Common myeloid progenitor, CD34-positive (primary cell): ENCODE results near the gene SLC6A5.

Source experiments
- CTCF ChIA-PET: fragments of 350-600 bp; sonication (Branson Sonifier 250); formaldehyde crosslinking; loops from one replicate; lab custom pipeline; 2021; ENCODE audit warnings: antibody characterized with exemption; lab: Charles Lee
- POLR2A ChIA-PET: fragments of 350-600 bp; sonication (Branson Sonifier 250); formaldehyde crosslinking; loops from one replicate; lab custom pipeline; 2021; ENCODE audit warnings: antibody characterized with exemption; lab: Charles Lee
- DNase-seq, 3 donors: peaks; one replicate each; pipeline versions ENCODE4 v3.0.0 to v3.0.0-alpha.2; 2013
- H3K27ac ChIP-seq, 2 experiments: 1 replicate in 1 of 2; 2 replicates in 1 of 2; pipeline ENCODE4 v1.7.0; 2013; ENCODE audit warnings: inconsistent platforms in 2 of 2, low read length in 2 of 2, mild to moderate bottlenecking in 2 of 2, low read depth in 1 of 2, moderate library complexity in 1 of 2; ENCODE audit not compliant: severe bottlenecking in 2 of 2, insufficient read depth in 1 of 2, poor library complexity in 1 of 2
- H3K27me3 ChIP-seq, 5 experiments: replicated peaks in 2 of 5; 1 replicate in 3 of 5; 2 replicates in 2 of 5; pipeline versions ENCODE4 v1.6.1 to v1.7.0; 2013; ENCODE audit warnings: low read length in 4 of 5, mild to moderate bottlenecking in 2 of 5, moderate library complexity in 2 of 5, inconsistent platforms in 1 of 5; ENCODE audit not compliant: insufficient read depth in 5 of 5, control insufficient read depth in 4 of 5
- H3K36me3 ChIP-seq, 4 experiments: 1 replicate in 2 of 4; 2 replicates in 2 of 4; pipeline versions ENCODE4 v1.6.1 to v1.7.0; 2013; ENCODE audit warnings: low read length in 3 of 4, control low read depth in 1 of 4, mild to moderate bottlenecking in 1 of 4; ENCODE audit not compliant: control insufficient read depth in 4 of 4, insufficient read depth in 4 of 4
- H3K4me1 ChIP-seq, 4 experiments: 1 replicate in 3 of 4; 2 replicates in 1 of 4; pipeline versions ENCODE4 v1.6.1 to v1.7.1; 2013; ENCODE audit warnings: low read length in 3 of 4, mild to moderate bottlenecking in 3 of 4, control low read depth in 1 of 4, inconsistent platforms in 1 of 4, moderate library complexity in 1 of 4; ENCODE audit not compliant: control insufficient read depth in 4 of 4, insufficient read depth in 4 of 4; ENCODE audit errors: control extremely low read depth in 1 of 4
- H3K4me3 ChIP-seq, 7 experiments: 1 replicate in 4 of 7; 2 replicates in 3 of 7; pipeline versions ENCODE4 v1.5.1 to v1.7.0; 2013; ENCODE audit warnings: mild to moderate bottlenecking in 7 of 7, low read length in 6 of 7, moderate library complexity in 6 of 7, inconsistent platforms in 2 of 7, low read depth in 2 of 7, control low read depth in 1 of 7; ENCODE audit not compliant: insufficient read depth in 4 of 7, control insufficient read depth in 1 of 7; ENCODE audit errors: extremely low read depth in 1 of 7
- H3K9me3 ChIP-seq, 5 experiments: 1 replicate in 4 of 5; 2 replicates in 1 of 5; pipeline versions ENCODE4 v1.6.1 to v1.7.1; 2013; ENCODE audit warnings: low read length in 4 of 5, mild to moderate bottlenecking in 2 of 5, inconsistent platforms in 1 of 5, low read depth in 1 of 5, moderate library complexity in 1 of 5; ENCODE audit not compliant: control insufficient read depth in 4 of 5, insufficient read depth in 2 of 5; ENCODE audit errors: control extremely low read depth in 1 of 5
- WGBS: methylation state at CpG from one replicate; pipeline ENCODE4 v1.1.5; 2013; ENCODE audit not compliant: insufficient coverage; 5-methylcytosine and 5-hydroxymethylcytosine counted together

The SLC6A5 gene

GRCh38 chr11:20610825-20611224 lies 11.4 kb downstream of the SLC6A5 start:
- H3K27me3 ChIP-seq = peaks cover 15 to 88% (median 44%) of the 10 kb centered on the region in 5 experiments

GRCh38 chr11:20611445-20611844 lies 12.0 kb downstream of the SLC6A5 start:
- Histone ChIP-seq H3K4me3 (no peak overlapping the region), H3K27ac (no peak overlapping the region), H3K27me3 (peaks cover 10 to 85% (median 40%) of the 10 kb centered on the region in 5 experiments), H3K9me3 (no peaks in the 10 kb centered on the region), H3K4me1 (peaks cover 0 to 5% (median 3%) of the 10 kb centered on the region in 4 experiments), H3K36me3 (no peaks in the 10 kb centered on the region)
- CTCF ChIA-PET = interaction anchor here (1.1 to 2.5 kb wide), 3 partner anchors 11 to 215 kb away, joined by 4 to 7 read pairs (median 7); no protein-coding TSS in a partner anchor
- no peak for DNase-seq
- POLR2A ChIA-PET = interaction anchor here (0.6 to 0.7 kb wide), 2 partner anchors 125 to 159 kb away, joined by 3 to 4 read pairs; no protein-coding TSS in a partner anchor
- no CpG with 5 or more reads among the region's 2 CpGs for WGBS

More at GRCh38 chr11:20610825-20611224, 11.4 kb downstream of the SLC6A5 start:
- ChIA-PET CTCF (interaction anchor here (0.6 to 2.5 kb wide), 6 partner anchors 9 to 214 kb away, joined by 3 to 7 read pairs (median 4); no protein-coding TSS in a partner anchor), POLR2A (no interaction called here)
- H3K9me3 ChIP-seq = no peaks in the 10 kb centered on the region
- 83% methylated on average over 2 of the region's 3 CpGs for WGBS
- no peak overlapping the region for H3K27ac ChIP-seq
- no peak for DNase-seq
- peaks cover 0 to 5% (median 3%) of the 10 kb centered on the region in 4 experiments for H3K4me1 ChIP-seq
- no peaks in the 10 kb centered on the region for H3K36me3 ChIP-seq
- H3K4me3 ChIP-seq = no peak overlapping the region

- H3K36me3 ChIP-seq = no peaks in the 10 kb centered on the region
- H3K4me1 ChIP-seq = peaks cover 0 to 5% (median 3%) of the 10 kb centered on the region in 4 experiments
- ChIA-PET POLR2A (interaction anchor here (0.7 kb wide), 1 partner anchor 159 kb away, joined by 3 read pairs; no protein-coding TSS in a partner anchor), CTCF (interaction anchor here (1.1 to 2.5 kb wide), 2 partner anchors 11 to 16 kb away, joined by 4 to 7 read pairs; no protein-coding TSS in a partner anchor)
- H3K9me3 ChIP-seq = no peaks in the 10 kb centered on the region
- H3K4me3 ChIP-seq = no peak overlapping the region
- peaks cover 7 to 85% (median 36%) of the 10 kb centered on the region in 5 experiments for H3K27me3 ChIP-seq
- H3K27ac ChIP-seq = no peak overlapping the region
- no peak for DNase-seq
- 90% methylated on average over 2 of the region's 4 CpGs for WGBS
Measured at GRCh38 chr11:20611892-20612291, 12.5 kb downstream of the SLC6A5 start.

GRCh38 chr11:20612416-20612815 lies 13.0 kb downstream of the SLC6A5 start:
- no peak for DNase-seq
- Histone ChIP-seq H3K4me3 (no peak overlapping the region), H3K4me1 (peaks cover 0 to 5% (median 3%) of the 10 kb centered on the region in 4 experiments), H3K36me3 (no peaks in the 10 kb centered on the region), H3K27me3 (peaks cover 4 to 83% (median 31%) of the 10 kb centered on the region in 5 experiments), H3K9me3 (no peaks in the 10 kb centered on the region), H3K27ac (no peak overlapping the region)
- POLR2A ChIA-PET = no interaction called here
- WGBS = 67% methylated on average over 1 of the region's 3 CpGs
- CTCF ChIA-PET = no interaction called here

- no peaks in the 10 kb centered on the region for H3K4me1 ChIP-seq
- no peak for DNase-seq
- H3K27me3 ChIP-seq = peaks cover 0 to 49% (median 12%) of the 10 kb centered on the region in 5 experiments
- no peak overlapping the region for H3K4me3 ChIP-seq
- H3K36me3 ChIP-seq = no peaks in the 10 kb centered on the region
- ChIA-PET CTCF (no interaction called here), POLR2A (no interaction called here)
- no peaks in the 10 kb centered on the region for H3K9me3 ChIP-seq
- 52% methylated on average over 4 of the region's 5 CpGs for WGBS
- no peak overlapping the region for H3K27ac ChIP-seq
Measured at GRCh38 chr11:20616920-20617319, 17.5 kb downstream of the SLC6A5 start.

GRCh38 chr11:20617346-20618005 lies 18.1 kb downstream of the SLC6A5 start:
- Histone ChIP-seq H3K9me3 (no peaks in the 10 kb centered on the region), H3K4me3 (no peak overlapping the region), H3K27me3 (peaks cover 0 to 44% (median 12%) of the 10 kb centered on the region in 5 experiments), H3K4me1 (no peaks in the 10 kb centered on the region), H3K27ac (no peak overlapping the region), H3K36me3 (no peaks in the 10 kb centered on the region)
- no peak for DNase-seq
- WGBS = 49% methylated on average over 4 of the region's 4 CpGs
- ChIA-PET CTCF (no interaction called here), POLR2A (no interaction called here)

DNA sequence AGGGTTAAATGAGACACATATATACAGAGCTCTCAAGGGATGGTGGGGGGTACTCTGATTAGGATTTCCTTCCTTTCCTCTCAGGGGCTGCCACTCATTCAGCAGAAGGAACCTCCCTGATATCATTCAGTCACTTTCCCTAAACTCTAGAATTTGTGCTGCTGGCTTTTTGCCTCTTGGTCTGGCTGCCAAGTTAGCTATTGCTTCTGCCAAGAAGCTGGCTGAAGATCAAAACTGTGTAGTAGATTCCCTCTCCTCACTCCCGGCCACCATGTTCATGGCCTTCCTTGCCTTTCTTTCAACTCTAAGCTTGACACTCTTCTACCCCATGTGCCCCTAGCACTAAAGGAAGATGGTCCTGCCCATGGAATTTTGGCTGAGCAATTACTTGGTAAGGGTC lies 18.7 kb downstream of the SLC6A5 start:
- no peaks in the 10 kb centered on the region for H3K9me3 ChIP-seq
- H3K27me3 ChIP-seq = peaks cover 0 to 39% (median 7%) of the 10 kb centered on the region in 5 experiments
- no peak overlapping the region for H3K27ac ChIP-seq
- DNase-seq = no peak
- H3K4me3 ChIP-seq = no peak overlapping the region
- ChIA-PET POLR2A (no interaction called here), CTCF (no interaction called here)
- WGBS = 67% methylated on average over 1 of the region's 1 CpG
- no peaks in the 10 kb centered on the region for H3K36me3 ChIP-seq
- no peaks in the 10 kb centered on the region for H3K4me1 ChIP-seq
